Retinal pigment epithelial cell (primary cell): ENCODE results near the gene YJEFN3.

Source experiments
- DNase-seq: peaks from one replicate; pipeline ENCODE4 v3.0.0-alpha.2; 2010; ENCODE audit warnings: low read depth
- H3K4me3 ChIP-seq: 2 replicates; pipeline ENCODE4 v1.5.1; 2011; ENCODE audit warnings: mild to moderate bottlenecking, low read length, control low read depth, moderate library complexity
- CTCF ChIP-seq: conservative IDR thresholded peaks from 2 replicates; pipeline ENCODE4 v1.5.1; 2011; ENCODE audit warnings: low read depth, low read length, control low read depth, inconsistent platforms

The YJEFN3 gene

GRCh38 chr19:19546751-19547162, 18.0 kb downstream of the YJEFN3 start:
- no peak overlapping the region for H3K4me3 ChIP-seq
- no peak for DNase-seq
- no peak for TF ChIP-seq CTCF

GRCh38 chr19:19547674-19548336, 19.1 kb downstream of the YJEFN3 start:
- no peak for DNase-seq
- H3K4me3 ChIP-seq: no peak overlapping the region

GRCh38 chr19:19548915-19549759, 20.4 kb downstream of the YJEFN3 start:
- TF ChIP-seq CTCF: no peak
- no peak overlapping the region for H3K4me3 ChIP-seq
- DNase-seq: no peak

More at GRCh38 chr19:19547674-19548336, 19.1 kb downstream of the YJEFN3 start:
- no peak for TF ChIP-seq CTCF

- no peak for TF ChIP-seq CTCF
- no peak overlapping the region for H3K4me3 ChIP-seq
- DNase-seq: no peak
Observed at GRCh38 chr19:19549804-19550464, 21.2 kb downstream of the YJEFN3 start.

GRCh38 chr19:19550485-19550929, 21.8 kb downstream of the YJEFN3 start:
- DNase-seq: no peak
- no peak overlapping the region for H3K4me3 ChIP-seq
- no peak for TF ChIP-seq CTCF

GRCh38 chr19:19550972-19551852, 22.5 kb downstream of the YJEFN3 start:
- H3K4me3 ChIP-seq: no peak overlapping the region
- DNase-seq: no peak
- TF ChIP-seq CTCF: no peak
